Measurements from ENCODE around the gene PHACTR3.

Gene PHACTR3

DNA sequence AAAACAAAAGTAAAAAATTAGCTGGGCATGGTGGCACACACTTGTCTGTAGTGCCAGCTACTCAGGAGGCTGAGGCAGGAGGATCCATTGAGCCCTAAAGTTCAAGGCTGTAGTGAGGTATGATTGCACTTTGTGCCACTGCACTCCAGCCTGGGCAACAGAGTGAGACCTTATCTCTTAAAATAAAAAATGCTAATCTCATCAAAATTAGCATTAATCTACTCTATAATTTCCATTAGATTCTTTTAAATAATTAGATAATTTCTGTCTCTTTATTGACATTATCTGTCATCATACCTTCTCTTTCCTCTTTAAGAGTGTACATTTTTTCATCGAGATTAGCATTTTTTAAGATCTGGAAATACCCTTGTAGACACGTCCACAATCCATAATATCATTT lies 48.0 kb downstream of the PHACTR3 start:
- Histone ChIP-seq H3K79me1 (ENCODE audit: low read length) (no peaks in the 10 kb centered on the region), H4K8ac (ENCODE audit: low read depth, low read length) (no peak overlapping the region), H4K5ac (ENCODE audit: low read length) (no peak overlapping the region), H3K4me2 (ENCODE audit: low read length) (no peak overlapping the region), H3K36me3 (ENCODE audit: control insufficient read depth, insufficient read depth, low read length) (no peaks in the 10 kb centered on the region), H2AK5ac (ENCODE audit: low read length) (no peak overlapping the region), H3K9ac (ENCODE audit: low read length) (no peak overlapping the region), H3K18ac (ENCODE audit: low read length) (no peak overlapping the region), H3K23ac (ENCODE audit: low read length) (no peak overlapping the region), H3K4ac (ENCODE audit: low read depth, low read length) (no peak overlapping the region), H3K56ac (ENCODE audit: low read length) (no peak overlapping the region), H2BK120ac (ENCODE audit: low read depth, low read length) (no peak overlapping the region), H3K79me2 (ENCODE audit: control insufficient read depth, insufficient read depth, low read length) (no peaks in the 10 kb centered on the region), H3K4me1 (ENCODE audit: control insufficient read depth, low read depth, low read length) (no peaks in the 10 kb centered on the region), H3K27me3 (ENCODE audit: insufficient read depth, low read length, poor library complexity) (no peaks in the 10 kb centered on the region), H3K4me3 (ENCODE audit: low read length) (no peak overlapping the region), H2BK15ac (replicated peaks; ENCODE audit: low read depth) (no peak overlapping the region), H2BK5ac (ENCODE audit: low read length) (no peak overlapping the region), H3K27ac (ENCODE audit: low read depth, low read length) (no peak overlapping the region)
- DNase-seq: no peak
- WGBS (ENCODE audit: extremely low coverage, insufficient coverage, low lambda C conversion rate): no CpG with 5 or more reads among the region's 2 CpGs

DNA sequence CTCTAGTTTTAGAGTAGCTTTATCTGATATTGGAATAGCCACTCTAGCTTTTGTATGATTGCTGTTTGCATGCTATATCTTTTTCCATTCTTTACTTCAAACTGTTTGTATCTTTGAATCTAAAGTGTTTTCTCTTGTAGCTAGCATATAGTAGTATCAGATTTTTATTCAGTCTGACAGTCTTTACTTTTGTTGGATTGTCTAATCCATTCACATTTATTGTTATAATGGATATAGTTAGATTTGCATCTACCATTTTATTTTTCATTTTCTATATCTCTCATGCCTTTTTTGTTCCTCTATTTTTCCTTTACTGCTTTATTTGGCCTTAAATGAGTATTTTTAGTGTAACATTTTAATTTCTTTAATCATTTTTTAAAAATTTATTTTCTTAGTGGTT lies 52.1 kb downstream of the PHACTR3 start:
- Histone ChIP-seq H2AK5ac (ENCODE audit: low read length) (no peak overlapping the region), H3K18ac (ENCODE audit: low read length) (no peak overlapping the region), H4K8ac (ENCODE audit: low read depth, low read length) (no peak overlapping the region), H3K27me3 (ENCODE audit: insufficient read depth, low read length, poor library complexity) (no peaks in the 10 kb centered on the region), H2BK15ac (replicated peaks; ENCODE audit: low read depth) (no peak overlapping the region), H3K4me2 (ENCODE audit: low read length) (no peak overlapping the region), H3K4me1 (ENCODE audit: control insufficient read depth, low read depth, low read length) (no peaks in the 10 kb centered on the region), H3K4me3 (ENCODE audit: low read length) (no peak overlapping the region), H3K36me3 (ENCODE audit: control insufficient read depth, insufficient read depth, low read length) (no peaks in the 10 kb centered on the region), H3K27ac (ENCODE audit: low read depth, low read length) (no peak overlapping the region), H2BK5ac (ENCODE audit: low read length) (no peak overlapping the region), H3K56ac (ENCODE audit: low read length) (no peak overlapping the region), H3K79me1 (ENCODE audit: low read length) (no peaks in the 10 kb centered on the region), H3K4ac (ENCODE audit: low read depth, low read length) (no peak overlapping the region), H2BK120ac (ENCODE audit: low read depth, low read length) (no peak overlapping the region), H3K9ac (ENCODE audit: low read length) (no peak overlapping the region), H3K79me2 (ENCODE audit: control insufficient read depth, insufficient read depth, low read length) (no peaks in the 10 kb centered on the region), H3K23ac (ENCODE audit: low read length) (no peak overlapping the region), H4K5ac (ENCODE audit: low read length) (no peak overlapping the region)
- DNase-seq: no peak

DNA sequence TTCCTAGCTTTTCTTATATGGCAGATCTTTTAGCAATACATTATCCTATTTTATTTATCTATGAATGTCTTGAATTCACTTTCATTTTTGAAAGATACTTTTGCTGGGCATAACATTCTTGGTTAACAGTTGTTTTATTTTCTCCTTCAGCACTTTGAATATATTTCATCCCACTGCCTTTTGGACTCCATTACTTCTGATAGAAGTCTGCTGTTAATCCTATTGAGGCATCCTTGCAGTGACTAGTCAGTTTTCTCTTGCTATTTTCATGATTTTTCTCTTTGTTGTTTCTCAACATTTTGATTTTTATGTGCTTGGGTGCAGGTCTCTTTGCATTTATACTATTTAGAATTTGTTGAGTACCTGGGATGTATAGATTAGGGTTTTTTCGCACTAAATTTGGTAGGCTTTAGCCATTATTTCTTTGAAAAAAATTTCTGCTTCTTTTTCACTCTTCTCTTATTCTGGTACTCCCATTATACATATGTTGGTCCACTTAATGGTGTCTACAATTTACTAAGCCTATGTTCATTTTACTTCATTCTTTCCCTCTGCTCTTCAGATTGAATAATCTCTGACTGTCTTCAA lies 53.2 kb downstream of the PHACTR3 start:
- H3K4ac ChIP-seq (ENCODE audit: low read depth, low read length): no peak overlapping the region
- H3K36me3 ChIP-seq (ENCODE audit: control insufficient read depth, insufficient read depth, low read length): no peaks in the 10 kb centered on the region
- no peak overlapping the region for H2BK5ac ChIP-seq (ENCODE audit: low read length)
- H4K5ac ChIP-seq (ENCODE audit: low read length): no peak overlapping the region
- H3K4me3 ChIP-seq (ENCODE audit: low read length): no peak overlapping the region
- no peaks in the 10 kb centered on the region for H3K79me1 ChIP-seq (ENCODE audit: low read length)
- H3K18ac ChIP-seq (ENCODE audit: low read length): no peak overlapping the region
- H3K27ac ChIP-seq (ENCODE audit: low read depth, low read length): no peak overlapping the region
- H2BK120ac ChIP-seq (ENCODE audit: low read depth, low read length): no peak overlapping the region
- no CpG with 5 or more reads among the region's 1 CpG for WGBS (ENCODE audit: extremely low coverage, insufficient coverage, low lambda C conversion rate)
- H3K4me1 ChIP-seq (ENCODE audit: control insufficient read depth, low read depth, low read length): no peaks in the 10 kb centered on the region
- H2BK15ac ChIP-seq (replicated peaks; ENCODE audit: low read depth): no peak overlapping the region
- H3K79me2 ChIP-seq (ENCODE audit: control insufficient read depth, insufficient read depth, low read length): no peaks in the 10 kb centered on the region
- no peaks in the 10 kb centered on the region for H3K27me3 ChIP-seq (ENCODE audit: insufficient read depth, low read length, poor library complexity)
- H3K23ac ChIP-seq (ENCODE audit: low read length): no peak overlapping the region
- H3K4me2 ChIP-seq (ENCODE audit: low read length): no peak overlapping the region
- no peak overlapping the region for H3K56ac ChIP-seq (ENCODE audit: low read length)
- no peak overlapping the region for H3K9ac ChIP-seq (ENCODE audit: low read length)
- no peak overlapping the region for H4K8ac ChIP-seq (ENCODE audit: low read depth, low read length)
- H2AK5ac ChIP-seq (ENCODE audit: low read length): no peak overlapping the region
- DNase-seq: peak; percentile 0

DNA sequence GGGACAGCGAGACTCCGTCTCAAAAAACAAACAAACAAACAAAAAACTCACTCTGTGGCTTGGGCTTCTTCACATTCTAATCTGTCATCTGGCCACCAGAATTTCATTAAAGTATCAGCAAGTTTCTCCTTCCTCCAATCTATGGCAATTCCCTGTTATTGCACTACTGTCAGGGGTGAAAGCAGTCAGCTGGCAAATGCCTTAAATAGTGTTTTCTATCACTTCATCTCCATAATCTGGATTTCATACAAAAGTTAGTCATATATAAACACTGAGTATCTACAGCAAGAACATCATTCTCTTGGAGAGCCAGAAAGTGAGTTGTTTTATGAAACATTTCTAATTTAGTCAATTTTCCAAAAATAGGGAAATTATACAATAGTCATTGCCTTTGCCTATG lies 56.1 kb downstream of the PHACTR3 start:
- no peaks in the 10 kb centered on the region for H3K27me3 ChIP-seq (ENCODE audit: insufficient read depth, low read length, poor library complexity)
- no peaks in the 10 kb centered on the region for H3K79me2 ChIP-seq (ENCODE audit: control insufficient read depth, insufficient read depth, low read length)
- H2BK5ac ChIP-seq (ENCODE audit: low read length): no peak overlapping the region
- H4K5ac ChIP-seq (ENCODE audit: low read length): no peak overlapping the region
- no peak overlapping the region for H3K23ac ChIP-seq (ENCODE audit: low read length)
- H3K4me1 ChIP-seq (ENCODE audit: control insufficient read depth, low read depth, low read length): no peaks in the 10 kb centered on the region
- H3K27ac ChIP-seq (ENCODE audit: low read depth, low read length): no peak overlapping the region
- WGBS (ENCODE audit: extremely low coverage, insufficient coverage, low lambda C conversion rate): no CpG with 5 or more reads among the region's 2 CpGs
- H3K18ac ChIP-seq (ENCODE audit: low read length): no peak overlapping the region
- H2BK120ac ChIP-seq (ENCODE audit: low read depth, low read length): no peak overlapping the region
- no peak overlapping the region for H3K56ac ChIP-seq (ENCODE audit: low read length)
- no peak for DNase-seq
- H2BK15ac ChIP-seq (replicated peaks; ENCODE audit: low read depth): no peak overlapping the region
- no peak overlapping the region for H3K4ac ChIP-seq (ENCODE audit: low read depth, low read length)
- no peak overlapping the region for H2AK5ac ChIP-seq (ENCODE audit: low read length)
- no peak overlapping the region for H3K9ac ChIP-seq (ENCODE audit: low read length)
- no peaks in the 10 kb centered on the region for H3K36me3 ChIP-seq (ENCODE audit: control insufficient read depth, insufficient read depth, low read length)
- H3K4me2 ChIP-seq (ENCODE audit: low read length): no peak overlapping the region
- H4K8ac ChIP-seq (ENCODE audit: low read depth, low read length): no peak overlapping the region
- no peaks in the 10 kb centered on the region for H3K79me1 ChIP-seq (ENCODE audit: low read length)
- no peak overlapping the region for H3K4me3 ChIP-seq (ENCODE audit: low read length)

DNA sequence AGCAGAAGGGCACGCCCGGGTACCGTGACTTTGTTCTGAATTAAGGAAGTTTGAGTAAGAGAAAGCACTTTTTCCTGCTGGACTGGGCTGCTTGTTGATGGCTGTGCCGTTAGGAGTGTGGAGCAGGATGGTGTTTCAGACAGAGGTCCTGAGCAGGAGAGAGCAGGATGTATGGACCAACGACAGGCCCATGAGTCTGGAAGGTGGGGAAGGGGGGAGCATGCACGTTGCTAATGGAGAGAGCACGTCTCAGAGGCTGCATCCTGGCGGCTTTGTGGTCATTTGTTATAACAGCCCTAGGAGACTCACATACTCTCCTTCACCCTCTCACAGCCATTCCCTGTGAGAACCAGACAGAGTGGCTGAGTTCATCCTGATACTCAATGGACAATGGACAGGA lies 56.8 kb downstream of the PHACTR3 start:
- WGBS (ENCODE audit: extremely low coverage, insufficient coverage, low lambda C conversion rate): no CpG with 5 or more reads among the region's 8 CpGs
- no peak overlapping the region for H3K23ac ChIP-seq (ENCODE audit: low read length)

DNA sequence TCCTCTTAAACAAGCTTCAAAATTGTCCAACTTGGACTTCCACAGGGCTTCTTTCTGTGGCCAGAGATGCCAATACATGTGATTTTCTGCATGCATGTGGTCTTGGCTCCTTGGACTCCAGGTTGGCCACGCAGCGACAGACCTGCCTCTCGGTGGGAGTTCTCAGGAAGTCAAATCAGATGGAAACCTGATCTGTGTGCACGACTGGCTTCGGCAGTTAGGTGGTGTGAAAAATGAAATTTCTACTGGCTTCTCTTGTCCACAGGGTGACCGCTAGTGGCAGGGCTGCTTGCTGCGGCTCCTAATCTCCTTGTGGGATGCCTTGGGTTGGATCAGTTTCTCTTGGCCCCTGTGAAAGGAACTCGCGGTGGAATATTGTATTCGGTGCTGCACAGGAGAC lies 57.3 kb downstream of the PHACTR3 start:
- Histone ChIP-seq H4K5ac (ENCODE audit: low read length) (no peak overlapping the region), H3K79me1 (ENCODE audit: low read length) (no peaks in the 10 kb centered on the region), H3K4me2 (ENCODE audit: low read length) (no peak overlapping the region), H3K56ac (ENCODE audit: low read length) (no peak overlapping the region), H2BK5ac (ENCODE audit: low read length) (no peak overlapping the region), H3K4me3 (ENCODE audit: low read length) (no peak overlapping the region), H2BK120ac (ENCODE audit: low read depth, low read length) (no peak overlapping the region), H3K18ac (ENCODE audit: low read length) (no peak overlapping the region), H3K23ac (ENCODE audit: low read length) (no peak overlapping the region), H2AK5ac (ENCODE audit: low read length) (no peak overlapping the region), H3K36me3 (ENCODE audit: control insufficient read depth, insufficient read depth, low read length) (no peaks in the 10 kb centered on the region), H3K27me3 (ENCODE audit: insufficient read depth, low read length, poor library complexity) (no peaks in the 10 kb centered on the region), H3K27ac (ENCODE audit: low read depth, low read length) (no peak overlapping the region), H3K79me2 (ENCODE audit: control insufficient read depth, insufficient read depth, low read length) (no peaks in the 10 kb centered on the region), H2BK15ac (replicated peaks; ENCODE audit: low read depth) (no peak overlapping the region), H3K4ac (ENCODE audit: low read depth, low read length) (no peak overlapping the region), H3K9ac (ENCODE audit: low read length) (no peak overlapping the region), H4K8ac (ENCODE audit: low read depth, low read length) (no peak overlapping the region), H3K4me1 (ENCODE audit: control insufficient read depth, low read depth, low read length) (no peaks in the 10 kb centered on the region)
- DNase-seq: no peak
- WGBS (ENCODE audit: extremely low coverage, insufficient coverage, low lambda C conversion rate): no CpG with 5 or more reads among the region's 10 CpGs

More for the DNA sequence above, 56.8 kb downstream of the PHACTR3 start:
- Histone ChIP-seq H3K36me3 (ENCODE audit: control insufficient read depth, insufficient read depth, low read length) (no peaks in the 10 kb centered on the region), H2BK120ac (ENCODE audit: low read depth, low read length) (no peak overlapping the region), H2BK5ac (ENCODE audit: low read length) (no peak overlapping the region), H2BK15ac (replicated peaks; ENCODE audit: low read depth) (no peak overlapping the region), H3K4me3 (ENCODE audit: low read length) (no peak overlapping the region), H3K79me1 (ENCODE audit: low read length) (no peaks in the 10 kb centered on the region), H3K9ac (ENCODE audit: low read length) (no peak overlapping the region), H3K4me2 (ENCODE audit: low read length) (no peak overlapping the region), H3K4me1 (ENCODE audit: control insufficient read depth, low read depth, low read length) (no peaks in the 10 kb centered on the region), H3K56ac (ENCODE audit: low read length) (no peak overlapping the region), H2AK5ac (ENCODE audit: low read length) (no peak overlapping the region), H4K5ac (ENCODE audit: low read length) (no peak overlapping the region), H4K8ac (ENCODE audit: low read depth, low read length) (no peak overlapping the region), H3K27me3 (ENCODE audit: insufficient read depth, low read length, poor library complexity) (no peaks in the 10 kb centered on the region), H3K27ac (ENCODE audit: low read depth, low read length) (no peak overlapping the region), H3K18ac (ENCODE audit: low read length) (no peak overlapping the region), H3K79me2 (ENCODE audit: control insufficient read depth, insufficient read depth, low read length) (no peaks in the 10 kb centered on the region), H3K4ac (ENCODE audit: low read depth, low read length) (no peak overlapping the region)
- no peak for DNase-seq
